IMR-90 (cell line): ENCODE measurements around the gene RNF144B. TPM values are rescaled to one million over a fixed set of nuclear protein-coding genes. Genes with fewer than 3 reads are reported as not detected.

ENCODE experiments used
- ATAC-seq: fragments of 200-7000 bp; cut with Tn5 transposase; 2 replicates; pipeline ENCODE4 v1.9.1; 2020; ENCODE audit warnings: low read depth, mild to moderate bottlenecking, moderate library complexity
- BruUV-seq: library from RNA; stranded (reverse); fragments of 400-500 nt; replicated peaks from 2 replicates; lab custom pipeline; 2021; lab: Mats Ljungman, UMichigan
- CTCF ChIA-PET: fragments of 300-600 bp; formaldehyde crosslinking; extraction: SDS; loops from one replicate; lab custom pipeline; 2021; ENCODE audit warnings: antibody characterized with exemption; lab: Yijun Ruan, JAX
- POLR2A ChIA-PET: fragments of 300-600 bp; sonication (Branson Sonifier 250); formaldehyde crosslinking; loops from one replicate; lab custom pipeline; 2022; ENCODE audit warnings: antibody characterized with exemption; ENCODE audit not compliant: unreplicated experiment; lab: Charles Lee
- DNase-seq: peaks from one replicate; pipeline ENCODE4 v3.0.0; 2013
- H2AFZ ChIP-seq: replicated peaks from 2 replicates; pipeline ENCODE3; 2013; ENCODE audit warnings: low read length, mild to moderate bottlenecking; ENCODE audit not compliant: poor library complexity
- H2AK5ac ChIP-seq: 2 replicates; pipeline ENCODE4 v1.6.1; 2013; ENCODE audit warnings: low read depth, low read length, inconsistent platforms
- H2AK9ac ChIP-seq: replicated peaks from 2 replicates; pipeline ENCODE3; 2013; ENCODE audit warnings: mild to moderate bottlenecking, low read depth, low read length, moderate library complexity; ENCODE audit not compliant: poor library complexity
- H2BK120ac ChIP-seq: 2 replicates; pipeline ENCODE4 v1.6.1; 2013; ENCODE audit warnings: low read depth, low read length, inconsistent platforms
- H2BK15ac ChIP-seq: 3 replicates; pipeline ENCODE4 v1.6.1; 2013; ENCODE audit warnings: low read depth, low read length, inconsistent platforms
- H2BK20ac ChIP-seq: 2 replicates; pipeline ENCODE4 v1.6.1; 2013; ENCODE audit warnings: low read depth, mild to moderate bottlenecking, inconsistent platforms, low read length, moderate library complexity
- H2BK5ac ChIP-seq: 2 replicates; pipeline ENCODE4 v1.6.1; 2013; ENCODE audit warnings: mild to moderate bottlenecking, low read depth, low read length, inconsistent platforms; ENCODE audit not compliant: poor library complexity, severe bottlenecking
- H3K14ac ChIP-seq: replicated peaks from 2 replicates; pipeline ENCODE4 v1.6.1; 2013; ENCODE audit warnings: low read depth, low read length, inconsistent platforms
- H3K18ac ChIP-seq: 2 replicates; pipeline ENCODE4 v1.6.1; 2013; ENCODE audit warnings: low read depth, low read length, control low read depth
- H3K23ac ChIP-seq: 2 replicates; pipeline ENCODE4 v1.6.1; 2013; ENCODE audit warnings: low read depth, low read length, inconsistent platforms
- H3K27ac ChIP-seq: 2 replicates; pipeline ENCODE4 v1.5.1; 2013; ENCODE audit warnings: mild to moderate bottlenecking, control low read depth, low read length; ENCODE audit not compliant: insufficient read depth
- H3K27me3 ChIP-seq: 2 replicates; pipeline ENCODE4 v1.6.1; 2013; ENCODE audit warnings: low read length; ENCODE audit not compliant: control insufficient read depth, insufficient read depth
- H3K36me3 ChIP-seq: 2 replicates; pipeline ENCODE4 v1.6.1; 2013; ENCODE audit warnings: low read length, mixed read lengths; ENCODE audit not compliant: control insufficient read depth, insufficient read depth
- H3K4ac ChIP-seq: 2 replicates; pipeline ENCODE4 v1.6.1; 2013; ENCODE audit warnings: low read depth, low read length, inconsistent platforms
- H3K4me1 ChIP-seq: 2 replicates; pipeline ENCODE4 v1.6.1; 2013; ENCODE audit warnings: low read length, mixed read lengths; ENCODE audit not compliant: control insufficient read depth, insufficient read depth
- H3K4me2 ChIP-seq: 2 replicates; pipeline ENCODE4 v1.6.1; 2013; ENCODE audit warnings: low read depth, mild to moderate bottlenecking, control low read depth, low read length, moderate library complexity
- H3K4me3 ChIP-seq: 2 replicates; pipeline ENCODE4 v1.5.1; 2013; ENCODE audit warnings: low read depth, mild to moderate bottlenecking, control low read depth, low read length, moderate library complexity; ENCODE audit not compliant: insufficient read depth
- H3K56ac ChIP-seq: 2 replicates; pipeline ENCODE4 v1.6.1; 2013; ENCODE audit warnings: low read length, inconsistent platforms; ENCODE audit not compliant: insufficient read depth; ENCODE audit errors: extremely low read depth
- H3K79me1 ChIP-seq, 2 experiments: 2 replicates each; pipeline ENCODE4 v1.6.1; 2013; ENCODE audit warnings: low read length in 2 of 2, inconsistent platforms in 1 of 2, low read depth in 1 of 2
- H3K9ac ChIP-seq: 2 replicates; pipeline ENCODE4 v1.6.1; 2013; ENCODE audit warnings: low read depth, low read length, control low read depth
- H3K9me1 ChIP-seq: 2 replicates; pipeline ENCODE4 v1.6.1; 2013; ENCODE audit warnings: low read length, inconsistent platforms; ENCODE audit not compliant: insufficient read depth
- H3K9me3 ChIP-seq: 2 replicates; pipeline ENCODE4 v1.6.1; 2013; ENCODE audit warnings: low read length; ENCODE audit not compliant: control insufficient read depth, insufficient read depth
- H4K20me1 ChIP-seq: 2 replicates; pipeline ENCODE4 v1.6.1; 2013; ENCODE audit warnings: low read length, inconsistent platforms; ENCODE audit not compliant: insufficient read depth
- H4K5ac ChIP-seq: 2 replicates; pipeline ENCODE4 v1.6.1; 2013; ENCODE audit warnings: mild to moderate bottlenecking, low read depth, low read length, control low read depth
- H4K8ac ChIP-seq, 2 experiments: 2 replicates each; pipeline ENCODE4 v1.6.1; 2013; ENCODE audit warnings: low read depth in 2 of 2, low read length in 2 of 2, control low read depth in 1 of 2, inconsistent platforms in 1 of 2
- H4K91ac ChIP-seq: 2 replicates; pipeline ENCODE4 v1.6.1; 2013; ENCODE audit warnings: low read depth, low read length, inconsistent platforms; ENCODE audit not compliant: insufficient read depth
- BHLHE40 ChIP-seq: fragments of 150-350 bp; IDR thresholded peaks from 2 replicates; pipeline ENCODE4 v1.6.1; 2016; ENCODE audit warnings: mild to moderate bottlenecking, low read depth, low read length
- CEBPB ChIP-seq: IDR thresholded peaks from 2 replicates; pipeline ENCODE4 v1.6.1; 2012; ENCODE audit warnings: low read depth, low read length, improper control_type of control experiment
- CHD1 ChIP-seq: IDR thresholded peaks from 2 replicates; pipeline ENCODE4 v1.6.1; 2012; ENCODE audit warnings: low read depth, low read length, improper control_type of control experiment
- CTCF ChIP-seq: conservative IDR thresholded peaks from 2 replicates; pipeline ENCODE4 v1.5.1; 2012; ENCODE audit warnings: mild to moderate bottlenecking, low read depth, low read length, improper control_type of control experiment
- ELK1 ChIP-seq: fragments of 150-350 bp; IDR thresholded peaks from 2 replicates; pipeline ENCODE4 v1.6.1; 2016; ENCODE audit warnings: low read depth, mild to moderate bottlenecking, low read length, moderate library complexity, borderline replicate concordance
- FOS ChIP-seq: fragments of 150-350 bp; IDR thresholded peaks from 2 replicates; pipeline ENCODE4 v1.6.1; 2016; ENCODE audit warnings: low read depth, low read length
- MAFK ChIP-seq: IDR thresholded peaks from 2 replicates; pipeline ENCODE4 v1.6.1; 2012; ENCODE audit warnings: low read depth, low read length, improper control_type of control experiment
- MAZ ChIP-seq: IDR thresholded peaks from 2 replicates; pipeline ENCODE4 v1.6.1; 2012; ENCODE audit warnings: low read depth, mild to moderate bottlenecking, low read length, improper control_type of control experiment, moderate library complexity, borderline replicate concordance
- MXI1 ChIP-seq: IDR thresholded peaks from 2 replicates; pipeline ENCODE4 v1.6.1; 2012; ENCODE audit warnings: low read depth, mild to moderate bottlenecking, low read length, moderate library complexity, borderline replicate concordance
- NFE2L2 ChIP-seq: fragments of 150-350 bp; IDR thresholded peaks from 2 replicates; pipeline ENCODE4 v1.6.1; 2016; ENCODE audit warnings: low read depth, mild to moderate bottlenecking, low read length
- POLR2A ChIP-seq: IDR thresholded peaks from 2 replicates; pipeline ENCODE4 v1.6.1; 2012; ENCODE audit warnings: mild to moderate bottlenecking, low read depth, low read length
- RAD21 ChIP-seq: IDR thresholded peaks from 2 replicates; pipeline ENCODE4 v1.6.1; 2012; ENCODE audit warnings: low read length, improper control_type of control experiment
- RCOR1 ChIP-seq: IDR thresholded peaks from 2 replicates; pipeline ENCODE4 v1.6.1; 2012; ENCODE audit warnings: mild to moderate bottlenecking, low read length, improper control_type of control experiment; ENCODE audit not compliant: insufficient replicate concordance
- RFX5 ChIP-seq: IDR thresholded peaks from 2 replicates; pipeline ENCODE4 v1.8.0; 2012; ENCODE audit warnings: low read depth, mild to moderate bottlenecking, low read length, moderate library complexity
- SMC3 ChIP-seq: fragments of 150-350 bp; IDR thresholded peaks from 2 replicates; pipeline ENCODE4 v1.6.1; 2016; ENCODE audit warnings: low read depth, mild to moderate bottlenecking, antibody characterized with exemption, low read length, moderate library complexity
- WGBS, 2 experiments: methylation state at CpG; one replicate each; pipeline versions ENCODE4 v1.1.5 to v1.1.7; 2013; ENCODE audit warnings: missing lambda C conversion rate in 2 of 2; ENCODE audit not compliant: insufficient read length in 1 of 2; ENCODE audit errors: extremely low coverage in 2 of 2; 5-methylcytosine and 5-hydroxymethylcytosine counted together
- dilution Hi-C: fragments of 300-500 bp; cut with HindIII; formaldehyde crosslinking; loops from one replicate; pipeline ENCODE4 v1.14.3; 2018; ENCODE audit warnings: low sequenced_read_pairs; ENCODE audit not compliant: unreplicated experiment
- in situ Hi-C: fragments of 300-500 bp; cut with MboI; formaldehyde crosslinking; loops from 3 replicates; pipeline ENCODE4 v1.14.3; 2019; ENCODE audit warnings: low sequenced_read_pairs, inconsistent platforms, mixed read lengths
- intact Hi-C: fragments of 100-400 bp; cut with micrococcal nuclease; formaldehyde crosslinking; loops from 2 replicates; pipeline ENCODE4 v1.10.0; 2022
- polyA plus RNA-seq, 3 experiments: library from polyadenylated mRNA; depleted of rRNA; stranded (reverse); fragments of >200 nt; gene quantifications; 2 replicates each; pipeline ENCODE4 v1.2.3, GENCODE V29; 2012; ENCODE audit warnings: low replicate concordance in 1 of 3
- total RNA-seq: library from RNA; depleted of rRNA; stranded (reverse); fragments of >200 nt; gene quantifications from 2 replicates; pipeline ENCODE4 v1.2.3, GENCODE V29; 2012
- TF ChIP-seq, protein P1 (sequence below): fragments of 150-350 bp; IDR thresholded peaks from 2 replicates; pipeline ENCODE4 v1.6.1; 2017; ENCODE audit warnings: mild to moderate bottlenecking, antibody characterized with exemption, low read length, low read depth

Gene RNF144B
- total and polyA plus RNA-seq, 2 of the 4 experiments (the other 2 are of a cell fraction), result 0.44 to 2.7 TPM

- H3K14ac ChIP-seq, result no peak overlapping the region
- TF ChIP-seq RCOR1 (no peak), RFX5 (no peak), CHD1 (no peak), NFE2L2 (no peak), FOS (no peak), MAFK (no peak), RAD21 (no peak), ELK1 (no peak), BHLHE40 (no peak), CTCF (no peak), POLR2A (no peak), MAZ (no peak), CEBPB (no peak), SMC3 (no peak), MXI1 (no peak)
- TF ChIP-seq, protein P1, sequence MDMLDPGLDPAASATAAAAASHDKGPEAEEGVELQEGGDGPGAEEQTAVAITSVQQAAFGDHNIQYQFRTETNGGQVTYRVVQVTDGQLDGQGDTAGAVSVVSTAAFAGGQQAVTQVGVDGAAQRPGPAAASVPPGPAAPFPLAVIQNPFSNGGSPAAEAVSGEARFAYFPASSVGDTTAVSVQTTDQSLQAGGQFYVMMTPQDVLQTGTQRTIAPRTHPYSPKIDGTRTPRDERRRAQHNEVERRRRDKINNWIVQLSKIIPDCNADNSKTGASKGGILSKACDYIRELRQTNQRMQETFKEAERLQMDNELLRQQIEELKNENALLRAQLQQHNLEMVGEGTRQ, result no peak
Observed at GRCh38 chr6:18371656-18372055, 15.5 kb upstream of the RNF144B start.

More at GRCh38 chr6:18371656-18372055, 15.5 kb upstream of the RNF144B start:
- Histone ChIP-seq H3K9me3 (no peaks in the 10 kb centered on the region), H3K27me3 (no peaks in the 10 kb centered on the region), H3K9ac (no peak overlapping the region), H3K36me3 (no peaks in the 10 kb centered on the region), H3K27ac (no peak overlapping the region), H2BK15ac (no peak overlapping the region), H2BK20ac (no peak overlapping the region), H3K9me1 (no peaks in the 10 kb centered on the region), H4K91ac (no peak overlapping the region), H4K20me1 (no peaks in the 10 kb centered on the region), H3K79me1 (no peaks in the 10 kb centered on the region), H3K4me1 (no peaks in the 10 kb centered on the region), H3K18ac (no peak overlapping the region), H3K4me3 (no peak overlapping the region), H2AK9ac (no peak overlapping the region), H3K56ac (no peak overlapping the region), H4K8ac (no peak overlapping the region), H3K23ac (no peak overlapping the region), H2BK5ac (no peak overlapping the region), H2BK120ac (no peak overlapping the region), H4K5ac (no peak overlapping the region), H2AFZ (no peak overlapping the region), H3K4ac (no peak overlapping the region), H2AK5ac (no peak overlapping the region), H3K4me2 (no peak overlapping the region)
- POLR2A ChIA-PET, result no interaction called here
- WGBS, 2 experiments, result no CpG with 5 or more reads among the region's 2 CpGs
- dilution Hi-C loops (no loop called here), intact Hi-C loops (no loop called here), in situ Hi-C loops (no loop called here)
- BruUV-seq, result no TSS peak
- ATAC-seq (no peak), DNase-seq (no peak)
- CTCF ChIA-PET, result no interaction called here
